HPDE6-E6E7 (cell line): ENCODE measurements around the gene CPVL.
A peak's percentile ranks its signal among the peaks of the same experiment; 100 is the strongest.

Experiments
- DNase-seq: peaks from one replicate; pipeline ENCODE4 v3.0.0; 2011; ENCODE audit warnings: missing footprints; ENCODE audit errors: extremely low spot score

The CPVL gene

DNA sequence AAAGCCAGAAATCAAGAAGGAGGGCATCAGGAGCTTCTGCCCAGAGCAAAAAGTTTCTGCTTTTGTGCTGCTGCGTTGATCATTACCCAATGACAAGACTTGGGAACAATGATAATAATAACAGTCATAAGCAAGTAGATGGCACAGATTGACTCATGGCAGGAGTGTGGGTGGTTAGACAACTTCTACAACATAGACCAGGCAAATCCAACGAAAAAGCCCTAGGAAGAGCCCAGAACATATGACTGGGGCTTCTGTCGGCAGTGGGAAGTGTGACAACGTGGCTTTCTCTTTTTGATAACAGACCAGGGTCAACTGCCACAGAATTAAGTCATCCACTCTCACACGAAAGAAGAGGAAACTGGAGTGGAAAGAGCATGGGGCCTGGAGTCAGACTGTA is 102.8 kb downstream of the CPVL start:
- DNase-seq = no peak

DNA sequence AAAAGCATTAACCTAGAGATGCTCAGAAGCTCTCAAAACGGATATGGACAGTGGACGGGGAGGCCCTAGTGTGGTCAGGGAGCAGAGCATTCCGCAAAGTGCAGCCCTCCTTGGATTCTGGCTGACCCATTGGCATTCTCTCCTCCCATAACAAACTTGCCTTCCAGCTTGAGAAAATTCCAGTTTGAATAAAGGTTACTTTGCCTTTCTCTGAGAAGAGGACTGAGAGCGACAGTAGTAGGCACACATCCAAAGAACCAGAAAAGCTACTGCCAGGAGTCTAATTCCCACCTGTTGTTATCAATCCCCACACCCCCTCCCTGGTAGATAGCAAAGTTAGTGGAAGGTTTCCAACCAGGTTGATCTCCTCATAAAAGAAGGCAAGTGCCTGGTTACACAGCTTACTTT is 103.5 kb downstream of the CPVL start:
- DNase-seq = no peak

DNA sequence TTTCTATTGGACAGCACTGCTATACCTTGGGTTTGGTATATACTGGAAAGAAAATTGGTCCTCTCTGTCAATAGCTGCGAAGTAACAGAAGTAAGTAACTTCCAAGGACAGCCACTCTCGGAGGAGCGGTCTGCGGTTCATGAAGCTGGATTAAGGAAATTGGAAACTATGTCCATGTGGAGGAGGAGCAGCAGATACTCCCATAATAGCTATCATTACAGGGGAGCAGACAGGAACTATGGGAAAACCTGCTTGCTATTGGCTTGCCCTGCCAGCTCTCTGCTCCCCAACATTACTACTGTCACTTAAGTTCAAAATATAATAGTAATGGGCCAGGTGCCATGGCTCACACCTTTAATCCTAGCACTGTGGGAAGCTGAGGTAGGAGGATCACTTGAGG is 104.3 kb downstream of the CPVL start:
- DNase-seq = no peak

DNA sequence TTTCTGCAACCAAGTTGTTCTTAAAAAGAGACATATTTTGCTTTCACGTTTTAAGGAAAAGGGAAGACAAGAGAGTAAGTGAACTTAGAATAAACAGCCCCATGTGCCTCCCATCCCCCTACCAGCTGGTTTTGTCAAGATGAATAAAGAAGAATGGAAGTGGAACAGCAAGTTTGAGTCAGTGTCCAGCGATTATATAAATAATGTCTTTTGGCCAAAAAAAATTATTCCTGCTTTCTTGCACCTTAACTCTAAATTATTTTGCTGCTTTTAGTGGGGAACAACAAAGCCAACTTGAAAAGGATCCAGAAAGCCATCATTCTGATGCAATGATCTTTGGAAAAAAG is 105.8 kb downstream of the CPVL start:
- DNase-seq = no peak

DNA sequence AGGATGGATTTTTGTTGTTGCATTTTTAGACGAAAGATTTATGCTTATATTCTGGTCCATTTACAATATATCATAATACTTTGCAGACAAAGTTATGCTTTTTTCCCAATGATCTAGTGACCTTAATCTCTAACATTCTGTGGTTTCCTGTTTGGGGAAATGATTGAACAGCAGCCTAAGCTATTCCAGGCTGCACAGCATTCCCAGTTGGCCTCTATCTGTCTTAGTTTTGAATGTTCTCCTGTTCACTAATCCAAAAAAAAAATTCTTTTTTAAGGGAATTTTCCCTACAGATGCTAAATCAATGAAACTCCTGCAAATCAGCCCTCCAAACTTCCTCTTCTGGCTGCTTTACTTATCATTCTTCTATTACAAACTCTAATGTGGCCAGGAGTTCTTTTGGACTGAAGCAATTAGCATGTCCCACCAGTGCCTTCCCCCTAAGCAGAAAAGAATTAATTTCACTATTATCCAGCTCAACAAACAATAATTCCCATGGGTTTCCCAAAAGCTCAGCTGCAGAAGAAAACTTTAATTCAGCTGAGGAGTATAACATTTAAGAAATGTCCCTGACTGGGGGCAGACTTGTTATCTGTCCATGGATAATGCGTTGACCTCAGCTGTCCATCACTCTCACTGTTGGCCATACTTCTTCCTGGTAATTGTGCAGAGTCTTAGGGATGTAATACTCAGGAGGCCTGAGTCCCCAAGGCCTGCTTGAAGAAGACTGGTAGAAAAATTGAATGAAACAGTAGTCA is 106.3 kb downstream of the CPVL start:
- DNase-seq = no peak

DNA sequence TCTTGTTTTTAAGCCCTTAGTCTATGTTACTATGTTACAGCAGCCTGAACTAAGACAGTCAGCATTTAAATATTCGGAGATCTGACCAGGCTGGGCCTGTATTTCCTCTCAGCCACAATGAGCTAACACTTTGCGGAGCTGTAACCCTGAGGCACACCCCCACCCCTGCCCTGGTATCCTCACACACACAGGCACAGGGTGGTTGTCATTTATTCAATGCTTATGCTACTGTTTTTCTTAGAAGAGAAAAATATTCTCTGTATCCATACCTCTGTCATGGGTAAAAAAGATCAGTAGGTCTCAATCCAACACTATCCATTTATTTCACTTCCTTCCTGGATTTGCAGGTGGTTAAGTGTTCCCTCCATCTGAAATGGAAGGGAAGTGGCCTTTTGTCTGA is 107.9 kb downstream of the CPVL start:
- DNase-seq = no peak

DNA sequence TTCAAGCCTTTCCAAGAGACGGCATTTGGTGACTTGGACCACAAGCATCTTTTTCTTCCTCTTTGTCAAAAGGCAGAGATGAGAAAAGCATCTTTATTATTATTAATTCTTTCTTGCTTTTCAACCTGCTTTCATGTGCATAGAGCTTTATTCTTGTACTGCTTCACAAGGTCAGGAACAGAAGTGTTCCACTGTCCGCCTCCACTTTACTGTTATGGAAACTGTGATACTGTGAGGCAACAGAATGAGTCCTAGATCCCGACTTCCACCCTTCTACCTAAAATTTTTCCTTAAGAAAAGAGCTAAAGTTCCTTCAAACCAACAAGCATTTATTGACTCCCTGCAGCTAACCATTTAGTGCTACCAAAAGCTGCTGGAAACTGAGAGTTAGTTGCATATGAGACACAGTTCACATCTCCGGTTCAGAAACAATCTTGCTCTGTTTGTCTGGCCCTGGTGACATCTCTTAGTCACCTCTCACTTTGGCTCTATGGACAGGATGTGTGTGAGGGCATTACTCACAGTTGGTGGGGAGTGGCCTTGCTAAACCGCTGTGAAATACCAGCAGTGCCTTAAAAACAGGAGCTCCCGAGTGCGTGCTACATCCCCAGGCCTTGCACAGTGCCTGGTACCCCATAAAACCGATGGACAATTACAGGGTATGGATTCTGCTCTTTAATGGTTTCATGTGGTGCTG is 111.1 kb downstream of the CPVL start:
- DNase-seq = peak; percentile 85

DNA sequence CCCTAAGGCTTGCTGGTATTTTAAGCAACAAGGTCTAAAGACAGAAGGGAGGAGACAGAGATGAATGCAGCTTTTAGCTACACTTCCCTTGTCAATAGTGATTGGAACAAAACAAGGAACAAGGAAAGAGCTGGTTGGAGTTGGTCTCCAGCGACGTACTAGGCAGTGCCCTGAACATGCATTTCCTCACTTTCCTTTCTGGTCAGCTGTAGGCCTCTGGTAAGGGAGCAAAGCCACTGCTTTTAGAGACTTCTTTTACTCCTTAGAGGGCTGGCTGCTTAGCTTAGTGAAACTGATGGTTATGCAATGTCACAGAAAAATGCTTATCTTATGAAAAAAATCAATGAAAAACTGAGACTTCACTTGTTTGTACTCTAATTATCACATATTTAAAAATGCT is 112.8 kb downstream of the CPVL start:
- DNase-seq = no peak

DNA sequence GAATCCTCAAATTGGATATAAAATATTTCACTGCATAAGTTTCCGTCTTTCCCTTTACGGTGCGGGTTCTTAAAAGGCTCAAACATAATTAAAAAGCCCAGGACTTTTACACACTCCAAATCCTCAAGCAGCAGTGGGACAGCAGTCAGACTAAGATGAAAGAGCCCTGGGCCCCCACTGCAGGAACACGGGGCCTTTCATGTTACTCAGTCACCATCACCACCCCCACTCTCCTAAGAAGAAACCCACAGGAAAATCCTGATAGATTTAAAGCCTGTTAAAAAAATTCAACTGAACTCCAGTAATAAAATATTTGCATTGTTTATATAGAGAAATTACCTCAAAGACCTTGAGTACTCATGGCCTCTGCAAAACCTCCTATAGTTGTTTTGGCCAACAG is 114.2 kb downstream of the CPVL start:
- no peak for DNase-seq

DNA sequence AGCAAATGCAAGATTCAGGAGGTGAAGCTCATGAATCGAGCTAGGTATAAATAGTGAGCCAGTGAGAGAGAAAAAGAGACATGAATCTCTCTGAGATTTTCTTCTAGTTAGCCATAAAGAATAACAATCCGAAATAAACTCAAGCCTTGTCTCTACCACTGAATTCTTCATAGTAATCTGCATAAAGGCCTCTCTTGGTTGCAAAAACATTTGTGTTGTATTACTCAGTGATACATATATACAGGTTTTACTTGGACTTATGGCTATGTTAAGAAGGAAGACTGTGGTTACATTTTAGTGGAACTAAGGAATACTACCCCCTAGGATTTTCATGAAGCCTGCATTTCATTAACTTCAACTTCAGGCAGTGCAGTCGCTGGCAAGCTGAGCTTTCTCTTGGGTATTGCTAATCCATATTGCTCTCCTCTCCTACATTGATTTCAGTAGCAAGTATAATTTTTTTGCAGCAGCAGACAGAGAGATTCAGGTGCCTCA is 115.5 kb downstream of the CPVL start:
- DNase-seq = no peak

DNA sequence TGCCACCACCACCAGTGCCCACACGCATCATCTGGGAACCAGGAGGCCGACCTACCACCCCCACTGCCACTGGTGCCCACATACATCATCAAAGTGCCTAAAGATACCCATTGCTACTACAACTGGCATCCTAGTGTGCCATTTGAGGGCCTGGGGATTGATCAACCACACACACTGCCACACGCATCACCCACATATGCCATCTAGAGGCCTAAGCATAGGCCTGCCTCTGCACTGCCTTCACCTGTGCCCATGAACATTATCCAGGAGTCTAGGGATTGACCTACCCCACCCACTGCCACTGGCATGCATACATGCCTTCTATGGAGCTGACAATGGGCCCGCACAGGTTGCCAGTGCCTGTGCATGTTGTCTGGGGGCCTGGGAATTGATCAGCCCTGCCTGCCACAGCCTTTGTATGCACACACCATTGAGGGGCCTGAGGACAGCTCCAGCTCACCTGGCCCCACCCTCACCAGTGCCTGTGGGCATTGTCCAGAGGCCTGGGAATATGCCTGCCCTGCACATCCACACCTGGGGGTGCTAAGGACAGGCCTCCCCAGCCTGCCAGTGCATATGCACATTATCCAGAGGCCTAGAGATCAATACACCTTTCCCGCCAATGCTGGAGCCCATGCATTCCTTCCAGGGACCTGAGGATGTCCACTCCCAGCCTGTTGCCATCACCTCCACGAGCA is 123.9 kb downstream of the CPVL start:
- DNase-seq = no peak

DNA sequence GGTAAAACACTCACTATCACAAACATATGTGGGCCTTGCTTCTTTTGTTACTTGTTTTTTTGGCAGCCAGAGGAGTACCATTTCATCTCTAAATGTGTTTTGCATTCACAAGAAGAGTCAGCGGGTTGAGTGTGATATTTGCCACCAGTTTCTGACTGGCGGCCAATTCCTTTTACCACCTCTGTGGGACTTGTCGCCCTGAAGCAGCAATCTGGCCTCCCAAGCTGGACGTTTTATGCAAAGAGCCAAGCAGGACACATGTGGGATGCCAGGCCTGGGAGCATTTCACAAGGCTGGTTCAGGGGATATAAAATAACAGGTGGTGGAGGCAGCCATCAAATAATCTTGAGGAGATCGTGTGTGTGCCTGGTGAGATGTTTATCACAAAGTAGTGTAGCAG is 126.4 kb downstream of the CPVL start:
- no peak for DNase-seq

DNA sequence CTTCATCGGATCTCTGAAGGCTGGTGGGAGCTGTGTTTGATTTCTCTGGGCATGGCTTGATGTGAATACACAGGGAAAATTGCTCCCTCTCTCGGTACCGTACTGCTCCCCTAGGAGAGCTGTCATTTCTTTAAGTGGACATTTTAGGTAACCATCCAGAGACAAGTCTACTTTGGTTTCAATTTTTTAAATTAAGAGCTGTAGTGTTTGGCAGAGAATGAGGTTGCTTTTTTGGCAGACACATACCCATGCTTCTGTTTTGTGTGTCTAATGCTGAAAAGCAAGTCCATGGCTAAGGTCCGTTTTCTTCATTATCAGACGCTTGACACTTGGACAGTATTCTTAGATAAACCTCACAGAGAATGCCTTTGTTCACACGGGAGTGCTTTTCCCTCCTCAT is 127.0 kb downstream of the CPVL start:
- DNase-seq = no peak

DNA sequence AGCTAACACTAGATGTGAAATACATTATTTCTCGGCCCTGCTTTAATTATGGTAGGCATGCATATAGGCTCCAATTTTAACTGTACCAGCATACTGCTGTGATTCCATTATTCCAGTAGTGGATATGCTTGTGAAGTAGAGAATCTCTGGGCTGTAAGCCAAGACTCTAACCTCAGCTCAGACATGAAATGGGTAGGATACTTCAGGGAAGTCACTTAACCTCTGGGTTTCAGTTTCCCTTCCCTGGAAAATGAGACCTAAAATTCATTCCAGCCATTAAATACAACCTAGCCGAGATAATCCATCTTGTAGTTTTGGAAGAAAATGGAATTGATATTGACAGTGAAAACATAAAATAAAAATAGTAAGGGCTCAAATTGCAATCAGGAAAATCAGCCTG is 128.6 kb downstream of the CPVL start:
- DNase-seq = no peak

DNA sequence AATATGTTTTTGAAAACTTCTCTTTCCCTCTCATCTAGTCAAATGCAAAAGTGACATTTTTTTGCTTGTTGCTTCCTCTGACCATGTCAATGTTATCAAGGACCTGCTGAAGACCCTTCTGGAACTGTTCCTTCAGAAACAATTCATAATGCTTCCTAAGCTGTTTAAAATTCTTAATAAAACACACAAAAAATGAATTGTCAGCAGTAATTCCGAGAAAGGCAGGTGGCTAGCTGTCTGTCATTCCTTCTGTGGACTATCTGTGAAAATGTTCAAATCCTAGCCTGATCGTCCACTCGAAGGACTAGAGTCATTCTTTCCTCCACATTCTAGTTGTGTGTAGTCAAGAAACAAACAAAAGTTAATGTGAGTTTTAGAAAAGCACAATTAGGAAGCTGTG is 131.6 kb downstream of the CPVL start:
- no peak for DNase-seq

DNA sequence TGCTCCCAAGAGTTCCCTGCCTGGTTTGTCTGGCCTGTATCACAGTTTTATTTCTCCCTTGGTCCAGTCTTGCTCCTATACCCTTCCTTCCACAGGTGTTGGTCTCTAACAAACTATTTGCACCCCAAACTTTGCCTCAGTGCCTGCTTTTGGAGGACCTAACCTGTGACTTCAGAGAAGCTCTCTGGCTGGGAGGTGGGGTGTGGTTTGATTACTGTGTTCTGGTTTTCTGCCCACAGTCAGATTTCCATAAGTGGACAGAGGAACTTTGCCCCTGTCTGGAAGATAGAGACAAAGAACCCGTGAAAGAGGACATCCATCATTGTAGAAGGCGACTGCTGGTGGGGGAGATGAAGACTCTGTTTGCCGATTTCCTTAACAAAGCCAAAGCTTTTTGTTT is 132.4 kb downstream of the CPVL start:
- no peak for DNase-seq

DNA sequence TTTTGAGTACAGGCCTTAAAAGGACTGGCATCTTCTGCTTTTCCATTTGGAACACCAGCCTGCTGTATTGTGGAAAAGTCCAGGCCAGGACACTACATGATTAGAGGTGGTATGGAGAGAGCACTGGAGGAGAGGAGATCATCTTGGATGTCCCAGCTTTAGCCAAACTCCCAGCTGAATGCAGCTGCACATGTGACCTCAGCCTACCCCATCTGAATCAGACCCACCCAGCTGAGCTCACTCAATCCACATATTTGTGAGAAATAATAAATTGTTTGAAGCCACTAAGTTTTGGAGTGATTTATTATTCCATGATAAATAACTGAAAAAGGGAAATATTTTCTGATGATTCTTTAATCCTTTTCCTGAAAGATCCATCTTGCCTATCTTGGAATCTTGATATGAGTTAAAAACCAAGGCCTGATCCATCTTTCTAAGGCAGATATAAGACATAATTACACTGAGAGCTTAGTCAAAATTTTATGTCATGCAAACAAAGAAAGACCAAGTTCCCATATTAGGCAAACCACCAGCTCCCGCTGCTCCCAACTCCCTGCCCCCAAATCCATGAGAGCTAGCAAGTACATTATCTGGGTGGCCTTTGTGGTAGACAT is 133.1 kb downstream of the CPVL start:
- no peak for DNase-seq

DNA sequence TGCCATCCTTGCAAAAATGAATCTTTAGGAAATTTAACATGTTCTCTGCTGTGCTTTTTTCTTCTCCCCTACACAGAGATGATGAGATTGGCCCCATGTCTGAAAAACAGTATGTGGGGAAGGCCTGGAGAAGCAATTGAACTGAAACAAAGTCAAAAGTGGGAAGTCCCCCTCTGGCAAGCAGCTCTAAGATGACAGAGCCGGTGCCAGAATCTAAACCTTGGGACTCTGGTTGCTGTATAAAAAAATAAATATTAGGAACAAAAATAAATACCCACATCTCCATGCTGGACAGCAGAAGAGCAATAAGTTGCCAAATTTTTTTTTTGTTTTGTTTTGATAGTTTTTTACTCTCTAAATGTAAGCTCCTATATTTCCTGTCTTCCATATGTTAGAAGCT is 136.4 kb downstream of the CPVL start:
- DNase-seq = no peak

DNA sequence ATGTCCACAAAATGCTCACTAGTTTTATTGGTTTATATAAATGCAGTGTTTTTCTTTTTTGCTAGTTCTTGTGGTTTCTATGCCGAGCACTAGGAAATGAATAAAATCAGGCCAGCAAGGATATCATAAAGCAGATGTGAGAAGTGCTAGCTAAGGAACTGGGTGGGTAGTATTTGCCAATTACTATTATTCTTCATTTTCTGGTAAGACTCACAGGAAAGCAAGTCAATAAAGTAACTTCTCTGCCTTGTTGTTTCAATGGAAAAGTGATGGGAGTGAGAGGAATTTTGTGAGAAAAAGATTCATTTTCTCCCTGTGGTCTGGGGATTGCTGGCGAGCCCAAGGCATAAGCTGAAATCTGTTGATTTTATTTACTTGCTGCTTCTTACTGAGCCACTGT is 137.7 kb downstream of the CPVL start:
- no peak for DNase-seq

DNA sequence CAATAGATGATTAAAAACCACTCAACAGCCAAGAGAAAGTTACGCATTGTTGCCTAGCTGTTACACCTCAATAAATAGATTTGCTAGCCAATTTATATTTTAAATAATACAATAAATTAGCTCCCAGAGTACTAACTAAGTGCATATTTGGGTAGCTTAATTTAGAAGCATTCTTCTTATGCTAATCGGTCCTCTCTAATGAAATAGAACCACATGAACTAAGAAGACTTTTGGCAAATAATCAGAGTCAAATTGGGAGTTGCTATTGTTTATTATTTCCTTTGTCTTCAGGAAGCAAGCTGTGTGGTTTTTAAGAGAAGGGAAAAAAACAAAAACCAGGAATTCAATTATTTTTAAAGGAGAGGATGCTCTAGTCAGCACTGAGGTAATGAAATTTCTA is 139.2 kb downstream of the CPVL start:
- no peak for DNase-seq

DNA sequence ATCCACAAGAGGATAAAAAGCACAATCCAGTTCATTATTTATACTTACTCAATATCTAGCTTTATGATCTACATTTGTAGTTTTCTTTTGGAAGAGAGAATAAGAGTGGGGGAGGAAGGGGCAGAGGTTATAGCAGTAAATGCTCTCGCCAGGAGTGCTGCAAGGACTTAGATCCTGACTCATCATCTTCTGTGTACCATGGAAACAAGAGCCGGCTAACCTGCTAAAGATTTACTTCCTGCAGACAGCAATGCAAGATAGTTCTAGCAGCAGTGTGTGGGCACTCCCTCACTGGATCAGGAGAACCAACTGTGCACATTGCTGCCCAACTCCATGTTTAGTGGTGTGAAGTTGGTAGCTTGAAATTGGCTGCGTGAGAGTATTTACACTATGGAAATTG is 140.5 kb downstream of the CPVL start:
- DNase-seq = no peak

DNA sequence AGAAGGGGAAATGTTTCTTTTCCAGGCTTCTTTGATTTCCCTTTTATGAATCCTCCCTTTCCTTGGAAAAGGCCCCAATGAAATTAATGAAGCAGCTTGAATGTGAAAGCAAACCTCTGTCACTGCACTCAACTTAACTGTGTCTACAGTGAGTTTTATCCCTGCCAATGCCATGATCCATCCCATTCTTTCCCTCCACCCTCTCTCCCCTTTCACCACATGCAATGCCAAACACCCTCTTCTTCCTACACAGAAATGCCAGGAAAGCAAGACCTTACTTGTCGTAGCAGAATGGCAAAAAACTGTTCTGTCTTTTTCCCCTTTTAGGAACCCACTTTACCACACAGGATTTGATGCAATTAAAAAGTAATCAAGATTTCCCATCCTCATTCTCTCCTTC is 140.9 kb downstream of the CPVL start:
- DNase-seq = no peak

DNA sequence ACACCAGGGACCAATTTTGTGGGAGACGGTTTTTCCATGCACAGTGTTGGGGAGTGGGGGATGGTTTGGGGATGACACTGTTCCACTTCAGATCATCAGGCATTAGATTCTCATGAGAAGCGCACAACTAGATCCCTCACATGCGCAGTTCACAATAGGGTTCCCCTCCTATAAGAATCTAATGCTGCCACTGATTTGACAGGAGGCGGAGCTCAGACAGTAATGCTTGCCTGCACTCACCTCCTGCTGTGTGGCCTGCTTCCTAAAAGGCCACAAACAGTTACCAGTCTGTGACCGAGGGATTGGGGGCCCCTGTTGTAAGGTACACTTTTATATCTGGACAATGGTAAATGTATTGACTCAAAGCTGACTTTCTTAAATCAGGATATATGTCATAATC is 142.6 kb downstream of the CPVL start:
- no peak for DNase-seq
